ENCODE data around the gene ERCC6. TPM values are rescaled to one million over a fixed set of nuclear protein-coding genes. Genes with fewer than 3 reads are reported as not detected.
A peak's percentile ranks its signal among the peaks of the same experiment; 100 is the strongest.

ERCC6 gene
- total RNA-seq: 10 to 100 TPM; 17.0 to 17.3 TPM
- long read RNA-seq, donor 1, partial matches to known transcripts: 1 of 4 reads
- long read RNA-seq, donor 1, other reads (novel, unspliced or antisense): 2 of 4 reads
- long read RNA-seq, donor 2, partial matches to known transcripts: 0 of 1 reads
- long read RNA-seq, donor 2, other reads (novel, unspliced or antisense): 1 of 1 reads

- intact Hi-C loops (cut with DNase I): no loop called here
- DNase-seq (ENCODE audit: low spot score): peak; percentile 100
These were observed at the start of gene ERCC6 for GRCh38 chr10:49538381-49539319. Gene ERCC6, minus strand, starts transcription at chr10:49539121.

- no peak for DNase-seq (ENCODE audit: low spot score)
- intact Hi-C loops (cut with DNase I): no loop called here
These were observed 49.1 kb upstream of the ERCC6 start for GRCh38 chr10:49587981-49588380.

GRCh38 chr10:49585387-49585786 lies 46.5 kb upstream of the ERCC6 start:
- DNase-seq (ENCODE audit: low spot score): no peak
- intact Hi-C loops (cut with DNase I): no loop called here

GRCh38 chr10:49579621-49580020 lies 40.7 kb upstream of the ERCC6 start:
- intact Hi-C loops (cut with DNase I): loop anchor here in 1 of 2 donors (10.0 kb wide), 1 partner anchor 125 kb away; no protein-coding TSS in a partner anchor

GRCh38 chr10:49578392-49578791 lies 39.5 kb upstream of the ERCC6 start:
- DNase-seq (ENCODE audit: low spot score): no peak
- intact Hi-C loops (cut with DNase I): loop anchor here in 1 of 2 donors (10.0 kb wide), 1 partner anchor 126 kb away; no protein-coding TSS in a partner anchor

More at GRCh38 chr10:49579621-49580020, 40.7 kb upstream of the ERCC6 start:
- DNase-seq (ENCODE audit: low spot score): no peak

GRCh38 chr10:49577182-49577925 lies 38.4 kb upstream of the ERCC6 start:
- intact Hi-C loops (cut with DNase I): loop anchor here in 1 of 2 donors (10.0 kb wide), 1 partner anchor 127 kb away; no protein-coding TSS in a partner anchor
- DNase-seq (ENCODE audit: low spot score): no peak

GRCh38 chr10:49575489-49576072 lies 36.7 kb upstream of the ERCC6 start:
- intact Hi-C loops (cut with DNase I): loop anchor here in 1 of 2 donors (10.0 kb wide), 1 partner anchor 129 kb away; no protein-coding TSS in a partner anchor
- DNase-seq (ENCODE audit: low spot score): no peak

GRCh38 chr10:49572594-49573114 lies 33.7 kb upstream of the ERCC6 start:
- DNase-seq (ENCODE audit: low spot score): no peak
- intact Hi-C loops (cut with DNase I): loop anchor here in 1 of 2 donors (10.0 kb wide), 1 partner anchor 132 kb away; no protein-coding TSS in a partner anchor

GRCh38 chr10:49571388-49571787 lies 32.5 kb upstream of the ERCC6 start:
- no peak for DNase-seq (ENCODE audit: low spot score)
- intact Hi-C loops (cut with DNase I): loop anchor here in 1 of 2 donors (10.0 kb wide), 1 partner anchor 133 kb away; no protein-coding TSS in a partner anchor

GRCh38 chr10:49569031-49569631 lies 30.2 kb upstream of the ERCC6 start:
- intact Hi-C loops (cut with DNase I): no loop called here
- DNase-seq (ENCODE audit: low spot score): no peak

GRCh38 chr10:49568235-49568634 lies 29.3 kb upstream of the ERCC6 start:
- intact Hi-C loops (cut with DNase I): no loop called here
- DNase-seq (ENCODE audit: low spot score): no peak

GRCh38 chr10:49567810-49568209 lies 28.9 kb upstream of the ERCC6 start:
- intact Hi-C loops (cut with DNase I): no loop called here
- DNase-seq (ENCODE audit: low spot score): no peak

- intact Hi-C loops (cut with DNase I): no loop called here
- DNase-seq (ENCODE audit: low spot score): no peak
These were observed 25.6 kb upstream of the ERCC6 start for GRCh38 chr10:49564461-49565009.

- intact Hi-C loops (cut with DNase I): no loop called here
- DNase-seq (ENCODE audit: low spot score): no peak
These were observed 24.0 kb upstream of the ERCC6 start for GRCh38 chr10:49562893-49563292.

GRCh38 chr10:49560526-49560925 lies 21.6 kb upstream of the ERCC6 start:
- no peak for DNase-seq (ENCODE audit: low spot score)
- intact Hi-C loops (cut with DNase I): no loop called here

- no peak for DNase-seq (ENCODE audit: low spot score)
- intact Hi-C loops (cut with DNase I): no loop called here
These were observed 20.6 kb upstream of the ERCC6 start for GRCh38 chr10:49559476-49559875.

- no peak for DNase-seq (ENCODE audit: low spot score)
- intact Hi-C loops (cut with DNase I): no loop called here
These were observed 19.3 kb upstream of the ERCC6 start for GRCh38 chr10:49558190-49558589.

GRCh38 chr10:49557681-49558080 lies 18.8 kb upstream of the ERCC6 start:
- DNase-seq (ENCODE audit: low spot score): no peak
- intact Hi-C loops (cut with DNase I): no loop called here

All from posterior vena cava (tissue), 2 donors.